IMR-90 (cell line): ENCODE results near the gene GBX2. TPM values are rescaled to one million over a fixed set of nuclear protein-coding genes. Genes with fewer than 3 reads are reported as not detected.

Source experiments
- ATAC-seq: fragments of 200-7000 bp; cut with Tn5 transposase; 2 replicates; pipeline ENCODE4 v1.9.1; 2020; ENCODE audit warnings: low read depth, mild to moderate bottlenecking, moderate library complexity
- BruUV-seq: library from RNA; stranded (reverse); fragments of 400-500 nt; replicated peaks from 2 replicates; lab custom pipeline; 2021; lab: Mats Ljungman, UMichigan
- CTCF ChIA-PET: fragments of 300-600 bp; formaldehyde crosslinking; extraction: SDS; loops from one replicate; lab custom pipeline; 2021; ENCODE audit warnings: antibody characterized with exemption; lab: Yijun Ruan, JAX
- POLR2A ChIA-PET: fragments of 300-600 bp; sonication (Branson Sonifier 250); formaldehyde crosslinking; loops from one replicate; lab custom pipeline; 2022; ENCODE audit warnings: antibody characterized with exemption; ENCODE audit not compliant: unreplicated experiment; lab: Charles Lee
- DNase-seq: peaks from one replicate; pipeline ENCODE4 v3.0.0; 2013
- H2AFZ ChIP-seq: replicated peaks from 2 replicates; pipeline ENCODE3; 2013; ENCODE audit warnings: low read length, mild to moderate bottlenecking; ENCODE audit not compliant: poor library complexity
- H2AK5ac ChIP-seq: 2 replicates; pipeline ENCODE4 v1.6.1; 2013; ENCODE audit warnings: low read depth, low read length, inconsistent platforms
- H2AK9ac ChIP-seq: replicated peaks from 2 replicates; pipeline ENCODE3; 2013; ENCODE audit warnings: mild to moderate bottlenecking, low read depth, low read length, moderate library complexity; ENCODE audit not compliant: poor library complexity
- H2BK120ac ChIP-seq: 2 replicates; pipeline ENCODE4 v1.6.1; 2013; ENCODE audit warnings: low read depth, low read length, inconsistent platforms
- H2BK15ac ChIP-seq: 3 replicates; pipeline ENCODE4 v1.6.1; 2013; ENCODE audit warnings: low read depth, low read length, inconsistent platforms
- H2BK20ac ChIP-seq: 2 replicates; pipeline ENCODE4 v1.6.1; 2013; ENCODE audit warnings: low read depth, mild to moderate bottlenecking, inconsistent platforms, low read length, moderate library complexity
- H2BK5ac ChIP-seq: 2 replicates; pipeline ENCODE4 v1.6.1; 2013; ENCODE audit warnings: mild to moderate bottlenecking, low read depth, low read length, inconsistent platforms; ENCODE audit not compliant: poor library complexity, severe bottlenecking
- H3K14ac ChIP-seq: replicated peaks from 2 replicates; pipeline ENCODE4 v1.6.1; 2013; ENCODE audit warnings: low read depth, low read length, inconsistent platforms
- H3K18ac ChIP-seq: 2 replicates; pipeline ENCODE4 v1.6.1; 2013; ENCODE audit warnings: low read depth, low read length, control low read depth
- H3K23ac ChIP-seq: 2 replicates; pipeline ENCODE4 v1.6.1; 2013; ENCODE audit warnings: low read depth, low read length, inconsistent platforms
- H3K27ac ChIP-seq: 2 replicates; pipeline ENCODE4 v1.5.1; 2013; ENCODE audit warnings: mild to moderate bottlenecking, control low read depth, low read length; ENCODE audit not compliant: insufficient read depth
- H3K27me3 ChIP-seq: 2 replicates; pipeline ENCODE4 v1.6.1; 2013; ENCODE audit warnings: low read length; ENCODE audit not compliant: control insufficient read depth, insufficient read depth
- H3K36me3 ChIP-seq: 2 replicates; pipeline ENCODE4 v1.6.1; 2013; ENCODE audit warnings: low read length, mixed read lengths; ENCODE audit not compliant: control insufficient read depth, insufficient read depth
- H3K4ac ChIP-seq: 2 replicates; pipeline ENCODE4 v1.6.1; 2013; ENCODE audit warnings: low read depth, low read length, inconsistent platforms
- H3K4me1 ChIP-seq: 2 replicates; pipeline ENCODE4 v1.6.1; 2013; ENCODE audit warnings: low read length, mixed read lengths; ENCODE audit not compliant: control insufficient read depth, insufficient read depth
- H3K4me2 ChIP-seq: 2 replicates; pipeline ENCODE4 v1.6.1; 2013; ENCODE audit warnings: low read depth, mild to moderate bottlenecking, control low read depth, low read length, moderate library complexity
- H3K4me3 ChIP-seq: 2 replicates; pipeline ENCODE4 v1.5.1; 2013; ENCODE audit warnings: low read depth, mild to moderate bottlenecking, control low read depth, low read length, moderate library complexity; ENCODE audit not compliant: insufficient read depth
- H3K56ac ChIP-seq: 2 replicates; pipeline ENCODE4 v1.6.1; 2013; ENCODE audit warnings: low read length, inconsistent platforms; ENCODE audit not compliant: insufficient read depth; ENCODE audit errors: extremely low read depth
- H3K79me1 ChIP-seq, 2 experiments: 2 replicates each; pipeline ENCODE4 v1.6.1; 2013; ENCODE audit warnings: low read length in 2 of 2, inconsistent platforms in 1 of 2, low read depth in 1 of 2
- H3K9ac ChIP-seq: 2 replicates; pipeline ENCODE4 v1.6.1; 2013; ENCODE audit warnings: low read depth, low read length, control low read depth
- H3K9me1 ChIP-seq: 2 replicates; pipeline ENCODE4 v1.6.1; 2013; ENCODE audit warnings: low read length, inconsistent platforms; ENCODE audit not compliant: insufficient read depth
- H3K9me3 ChIP-seq: 2 replicates; pipeline ENCODE4 v1.6.1; 2013; ENCODE audit warnings: low read length; ENCODE audit not compliant: control insufficient read depth, insufficient read depth
- H4K20me1 ChIP-seq: 2 replicates; pipeline ENCODE4 v1.6.1; 2013; ENCODE audit warnings: low read length, inconsistent platforms; ENCODE audit not compliant: insufficient read depth
- H4K5ac ChIP-seq: 2 replicates; pipeline ENCODE4 v1.6.1; 2013; ENCODE audit warnings: mild to moderate bottlenecking, low read depth, low read length, control low read depth
- H4K8ac ChIP-seq, 2 experiments: 2 replicates each; pipeline ENCODE4 v1.6.1; 2013; ENCODE audit warnings: low read depth in 2 of 2, low read length in 2 of 2, control low read depth in 1 of 2, inconsistent platforms in 1 of 2
- H4K91ac ChIP-seq: 2 replicates; pipeline ENCODE4 v1.6.1; 2013; ENCODE audit warnings: low read depth, low read length, inconsistent platforms; ENCODE audit not compliant: insufficient read depth
- BHLHE40 ChIP-seq: fragments of 150-350 bp; IDR thresholded peaks from 2 replicates; pipeline ENCODE4 v1.6.1; 2016; ENCODE audit warnings: mild to moderate bottlenecking, low read depth, low read length
- CEBPB ChIP-seq: IDR thresholded peaks from 2 replicates; pipeline ENCODE4 v1.6.1; 2012; ENCODE audit warnings: low read depth, low read length, improper control_type of control experiment
- CHD1 ChIP-seq: IDR thresholded peaks from 2 replicates; pipeline ENCODE4 v1.6.1; 2012; ENCODE audit warnings: low read depth, low read length, improper control_type of control experiment
- MAFK ChIP-seq: IDR thresholded peaks from 2 replicates; pipeline ENCODE4 v1.6.1; 2012; ENCODE audit warnings: low read depth, low read length, improper control_type of control experiment
- MXI1 ChIP-seq: IDR thresholded peaks from 2 replicates; pipeline ENCODE4 v1.6.1; 2012; ENCODE audit warnings: low read depth, mild to moderate bottlenecking, low read length, moderate library complexity, borderline replicate concordance
- NFE2L2 ChIP-seq: fragments of 150-350 bp; IDR thresholded peaks from 2 replicates; pipeline ENCODE4 v1.6.1; 2016; ENCODE audit warnings: low read depth, mild to moderate bottlenecking, low read length
- POLR2A ChIP-seq: IDR thresholded peaks from 2 replicates; pipeline ENCODE4 v1.6.1; 2012; ENCODE audit warnings: mild to moderate bottlenecking, low read depth, low read length
- RAD21 ChIP-seq: IDR thresholded peaks from 2 replicates; pipeline ENCODE4 v1.6.1; 2012; ENCODE audit warnings: low read length, improper control_type of control experiment
- RFX5 ChIP-seq: IDR thresholded peaks from 2 replicates; pipeline ENCODE4 v1.8.0; 2012; ENCODE audit warnings: low read depth, mild to moderate bottlenecking, low read length, moderate library complexity
- SMC3 ChIP-seq: fragments of 150-350 bp; IDR thresholded peaks from 2 replicates; pipeline ENCODE4 v1.6.1; 2016; ENCODE audit warnings: low read depth, mild to moderate bottlenecking, antibody characterized with exemption, low read length, moderate library complexity
- WGBS, 2 experiments: methylation state at CpG; one replicate each; pipeline versions ENCODE4 v1.1.5 to v1.1.7; 2013; ENCODE audit warnings: missing lambda C conversion rate in 2 of 2; ENCODE audit not compliant: insufficient read length in 1 of 2; ENCODE audit errors: extremely low coverage in 2 of 2; 5-methylcytosine and 5-hydroxymethylcytosine counted together
- dilution Hi-C: fragments of 300-500 bp; cut with HindIII; formaldehyde crosslinking; loops from one replicate; pipeline ENCODE4 v1.14.3; 2018; ENCODE audit warnings: low sequenced_read_pairs; ENCODE audit not compliant: unreplicated experiment
- in situ Hi-C: fragments of 300-500 bp; cut with MboI; formaldehyde crosslinking; loops from 3 replicates; pipeline ENCODE4 v1.14.3; 2019; ENCODE audit warnings: low sequenced_read_pairs, inconsistent platforms, mixed read lengths
- intact Hi-C: fragments of 100-400 bp; cut with micrococcal nuclease; formaldehyde crosslinking; loops from 2 replicates; pipeline ENCODE4 v1.10.0; 2022
- polyA plus RNA-seq, 3 experiments: library from polyadenylated mRNA; depleted of rRNA; stranded (reverse); fragments of >200 nt; gene quantifications; 2 replicates each; pipeline ENCODE4 v1.2.3, GENCODE V29; 2012; ENCODE audit warnings: low replicate concordance in 1 of 3
- total RNA-seq: library from RNA; depleted of rRNA; stranded (reverse); fragments of >200 nt; gene quantifications from 2 replicates; pipeline ENCODE4 v1.2.3, GENCODE V29; 2012
- TF ChIP-seq, protein P1 (sequence below): fragments of 150-350 bp; IDR thresholded peaks from 2 replicates; pipeline ENCODE4 v1.6.1; 2017; ENCODE audit warnings: mild to moderate bottlenecking, antibody characterized with exemption, low read length, low read depth
- TF ChIP-seq, protein P2 (sequence below): conservative IDR thresholded peaks from 2 replicates; pipeline ENCODE4 v1.5.1; 2012; ENCODE audit warnings: mild to moderate bottlenecking, low read depth, low read length, improper control_type of control experiment

Gene GBX2
- total and polyA plus RNA-seq, 2 of the 4 experiments (the other 2 are of a cell fraction), result 0.10 TPM; not detected in 1

DNA sequence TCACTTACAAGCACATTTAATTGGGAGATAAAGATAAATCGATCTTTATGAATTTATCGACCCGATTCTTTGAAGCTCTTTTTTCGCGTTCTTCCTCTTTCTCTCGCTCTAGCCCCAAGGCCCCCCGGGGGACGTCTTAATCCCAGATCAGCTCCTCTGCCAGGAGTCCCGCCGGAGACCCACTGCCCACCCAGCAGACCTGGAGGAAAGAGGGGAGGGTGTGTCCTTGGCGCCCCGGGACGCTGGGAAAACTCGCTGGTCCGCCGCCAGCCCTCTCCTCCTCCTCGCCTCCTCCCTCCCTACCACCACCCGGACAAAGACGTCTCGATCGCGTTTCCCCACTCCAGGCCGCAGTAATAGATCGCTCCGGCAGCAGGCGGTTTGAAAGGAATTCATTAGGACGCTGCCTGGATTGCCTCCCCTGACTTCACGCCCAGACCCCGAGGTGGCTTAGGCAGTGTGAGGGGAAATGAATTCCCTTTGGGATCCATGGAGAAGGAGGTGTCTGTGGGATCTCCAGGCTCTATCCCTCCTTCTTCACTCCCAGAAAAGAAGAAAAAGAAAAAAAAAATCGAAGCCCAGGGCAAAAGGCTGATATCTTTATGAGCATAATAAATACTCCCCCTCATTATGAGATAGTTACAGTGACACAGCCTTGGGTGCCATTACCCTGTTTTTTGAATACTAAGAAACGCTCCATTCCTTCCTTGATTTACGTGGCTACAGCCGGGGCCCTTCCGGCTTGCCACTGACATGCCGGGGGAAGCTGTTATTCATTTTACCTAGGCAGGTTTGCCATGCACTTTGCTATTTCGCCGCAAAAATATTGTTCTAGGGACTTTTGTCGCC is 1.8 kb upstream of the GBX2 start (continued):
- TF ChIP-seq, protein P1, sequence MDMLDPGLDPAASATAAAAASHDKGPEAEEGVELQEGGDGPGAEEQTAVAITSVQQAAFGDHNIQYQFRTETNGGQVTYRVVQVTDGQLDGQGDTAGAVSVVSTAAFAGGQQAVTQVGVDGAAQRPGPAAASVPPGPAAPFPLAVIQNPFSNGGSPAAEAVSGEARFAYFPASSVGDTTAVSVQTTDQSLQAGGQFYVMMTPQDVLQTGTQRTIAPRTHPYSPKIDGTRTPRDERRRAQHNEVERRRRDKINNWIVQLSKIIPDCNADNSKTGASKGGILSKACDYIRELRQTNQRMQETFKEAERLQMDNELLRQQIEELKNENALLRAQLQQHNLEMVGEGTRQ, result no peak
- TF ChIP-seq POLR2A, result no peak
- TF ChIP-seq RAD21, result no peak

DNA sequence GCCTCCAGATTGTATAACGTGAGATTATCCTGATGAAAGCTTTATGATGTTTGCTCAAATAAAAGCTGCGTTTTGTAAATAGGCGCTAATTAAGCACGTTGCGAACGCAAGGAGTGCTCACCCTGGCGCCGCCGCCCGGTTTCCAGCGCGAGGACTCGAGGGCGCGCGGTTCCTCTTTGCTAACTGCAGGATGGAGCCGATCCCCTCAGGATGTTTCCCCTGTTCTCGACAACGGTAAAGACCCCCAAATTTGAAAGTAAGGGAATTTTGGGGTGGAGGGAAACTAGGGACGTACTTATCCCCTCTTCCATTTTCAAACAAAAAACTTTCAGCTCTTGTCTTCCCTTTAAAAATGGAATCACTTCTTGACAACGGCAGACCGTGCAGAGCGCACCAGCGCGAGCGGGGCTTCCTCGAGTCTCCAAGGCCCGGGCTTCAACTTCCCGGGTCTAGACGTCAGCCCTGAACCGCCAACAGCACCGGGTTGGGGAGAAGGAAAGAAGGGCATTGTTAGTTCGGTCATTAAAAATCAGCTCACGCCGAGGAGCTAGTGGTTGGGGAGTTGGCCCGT is 1.1 kb upstream of the GBX2 start:
- H2AFZ ChIP-seq, result no peak overlapping the region
- DNase-seq (no peak), ATAC-seq (no peak)
- H3K27me3 ChIP-seq, result peaks cover 99% of the 10 kb centered on the region
- H2BK5ac ChIP-seq, result no peak overlapping the region
- ChIA-PET CTCF (no interaction called here), POLR2A (no interaction called here)
- H3K9ac ChIP-seq, result no peak overlapping the region
- no peak overlapping the region for H4K8ac ChIP-seq
- no peak overlapping the region for H4K5ac ChIP-seq
- no CpG with 5 or more reads among the region's 36 CpGs for WGBS, 2 experiments
- no peak overlapping the region for H3K14ac ChIP-seq
- no peak overlapping the region for H3K4me2 ChIP-seq
- no TSS peak for BruUV-seq
- no peak overlapping the region for H3K27ac ChIP-seq
- H3K9me1 ChIP-seq, result no peaks in the 10 kb centered on the region; the same call in 1 of the 2 replicates
- no peak overlapping the region for H2BK120ac ChIP-seq
- peaks cover 2% of the 10 kb centered on the region; the same call in 1 of the 2 replicates for H3K4me1 ChIP-seq
- no peak overlapping the region for H2BK15ac ChIP-seq
- no peak overlapping the region for H2AK5ac ChIP-seq
- H3K9me3 ChIP-seq, result peaks cover 17% of the 10 kb centered on the region; the same call in 1 of the 2 replicates
- no peaks in the 10 kb centered on the region; the same call in none of the 2 replicates for H4K20me1 ChIP-seq
- H3K18ac ChIP-seq, result no peak overlapping the region
- H3K36me3 ChIP-seq, result no peaks in the 10 kb centered on the region
- no peak overlapping the region for H3K4me3 ChIP-seq
- H3K79me1 ChIP-seq, result no peaks in the 10 kb centered on the region
- no peak overlapping the region for H4K91ac ChIP-seq
- no peak overlapping the region for H3K4ac ChIP-seq
- intact Hi-C loops, result no loop called here
- dilution Hi-C loops, result no loop called here
- H3K56ac ChIP-seq, result no peak overlapping the region
- no peak overlapping the region for H2AK9ac ChIP-seq
- no peak overlapping the region for H3K23ac ChIP-seq
- no peak overlapping the region for H2BK20ac ChIP-seq
- in situ Hi-C loops, result loop anchor here (25.0 kb wide), 1 partner anchor 557 kb away; no protein-coding TSS in a partner anchor
- no peak for TF ChIP-seq MXI1
- TF ChIP-seq CEBPB, result no peak
- TF ChIP-seq RFX5, result no peak
- TF ChIP-seq, protein P2, sequence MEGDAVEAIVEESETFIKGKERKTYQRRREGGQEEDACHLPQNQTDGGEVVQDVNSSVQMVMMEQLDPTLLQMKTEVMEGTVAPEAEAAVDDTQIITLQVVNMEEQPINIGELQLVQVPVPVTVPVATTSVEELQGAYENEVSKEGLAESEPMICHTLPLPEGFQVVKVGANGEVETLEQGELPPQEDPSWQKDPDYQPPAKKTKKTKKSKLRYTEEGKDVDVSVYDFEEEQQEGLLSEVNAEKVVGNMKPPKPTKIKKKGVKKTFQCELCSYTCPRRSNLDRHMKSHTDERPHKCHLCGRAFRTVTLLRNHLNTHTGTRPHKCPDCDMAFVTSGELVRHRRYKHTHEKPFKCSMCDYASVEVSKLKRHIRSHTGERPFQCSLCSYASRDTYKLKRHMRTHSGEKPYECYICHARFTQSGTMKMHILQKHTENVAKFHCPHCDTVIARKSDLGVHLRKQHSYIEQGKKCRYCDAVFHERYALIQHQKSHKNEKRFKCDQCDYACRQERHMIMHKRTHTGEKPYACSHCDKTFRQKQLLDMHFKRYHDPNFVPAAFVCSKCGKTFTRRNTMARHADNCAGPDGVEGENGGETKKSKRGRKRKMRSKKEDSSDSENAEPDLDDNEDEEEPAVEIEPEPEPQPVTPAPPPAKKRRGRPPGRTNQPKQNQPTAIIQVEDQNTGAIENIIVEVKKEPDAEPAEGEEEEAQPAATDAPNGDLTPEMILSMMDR, result no peak
- no peak for TF ChIP-seq CHD1
- no peak for TF ChIP-seq RAD21
- TF ChIP-seq MAFK, result no peak
- TF ChIP-seq NFE2L2, result no peak
- TF ChIP-seq SMC3, result no peak
- TF ChIP-seq BHLHE40, result no peak
- TF ChIP-seq, protein P1, result no peak
